ENCODE measurements around the gene KIT. TPM values are rescaled to one million over a fixed set of nuclear protein-coding genes. Genes with fewer than 3 reads are reported as not detected.

Gene KIT
- polyA plus RNA-seq, 1 experiment, result 3.3 TPM

- POLR2A ChIA-PET, result no interaction called here
- no peak overlapping the region for H3K4me3 ChIP-seq (ENCODE audit: low read depth, low read length)
- H3K27me3 ChIP-seq (ENCODE audit: control insufficient read depth, insufficient read depth, low read length), result no peaks in the 10 kb centered on the region
- no peaks in the 10 kb centered on the region for H3K36me3 ChIP-seq (ENCODE audit: control insufficient read depth, insufficient read depth, low read length)
- no peak for TF ChIP-seq CTCF (IDR thresholded peaks at IDR 0.05; ENCODE audit: insufficient read depth, low read depth, low read length)
- CTCF ChIA-PET, result interaction anchor here (0.6 to 2.1 kb wide), 4 partner anchors 10 to 191 kb away, joined by 3 to 7 read pairs (median 3); no protein-coding TSS in a partner anchor
- DNase-seq (ENCODE audit: low read depth), result no peak
These were observed 61.6 kb downstream of the KIT start for GRCh38 chr4:54719378-54719777.

- POLR2A ChIA-PET, result no interaction called here
These were observed 65.5 kb downstream of the KIT start for GRCh38 chr4:54723220-54723619.

GRCh38 chr4:54723820-54724219 lies 66.1 kb downstream of the KIT start:
- POLR2A ChIA-PET, result no interaction called here
- CTCF ChIA-PET, result no interaction called here
- Histone ChIP-seq H3K36me3 (ENCODE audit: control insufficient read depth, insufficient read depth, low read length) (no peaks in the 10 kb centered on the region), H3K4me3 (ENCODE audit: low read depth, low read length) (no peak overlapping the region), H3K27me3 (ENCODE audit: control insufficient read depth, insufficient read depth, low read length) (no peaks in the 10 kb centered on the region)
- TF ChIP-seq CTCF (IDR thresholded peaks at IDR 0.05; ENCODE audit: insufficient read depth, low read depth, low read length), result no peak
- no peak for DNase-seq (ENCODE audit: low read depth)

More at GRCh38 chr4:54723220-54723619, 65.5 kb downstream of the KIT start:
- CTCF ChIA-PET, result no interaction called here
- no peak for DNase-seq (ENCODE audit: low read depth)
- no peak overlapping the region for H3K4me3 ChIP-seq (ENCODE audit: low read depth, low read length)
- no peak for TF ChIP-seq CTCF (IDR thresholded peaks at IDR 0.05; ENCODE audit: insufficient read depth, low read depth, low read length)
- no peaks in the 10 kb centered on the region for H3K36me3 ChIP-seq (ENCODE audit: control insufficient read depth, insufficient read depth, low read length)
- no peaks in the 10 kb centered on the region for H3K27me3 ChIP-seq (ENCODE audit: control insufficient read depth, insufficient read depth, low read length)

- CTCF ChIA-PET, result interaction anchor here (1.1 kb wide), 1 partner anchor 284 kb away, joined by 3 read pairs; no protein-coding TSS in a partner anchor
- POLR2A ChIA-PET, result no interaction called here
These were observed 69.2 kb downstream of the KIT start for GRCh38 chr4:54726907-54727306.

GRCh38 chr4:54727346-54727745 lies 69.6 kb downstream of the KIT start:
- no peaks in the 10 kb centered on the region for H3K36me3 ChIP-seq (ENCODE audit: control insufficient read depth, insufficient read depth, low read length)
- CTCF ChIA-PET, result no interaction called here
- POLR2A ChIA-PET, result no interaction called here
- no peak for DNase-seq (ENCODE audit: low read depth)
- no peaks in the 10 kb centered on the region for H3K27me3 ChIP-seq (ENCODE audit: control insufficient read depth, insufficient read depth, low read length)
- no peak overlapping the region for H3K4me3 ChIP-seq (ENCODE audit: low read depth, low read length)
- TF ChIP-seq CTCF (IDR thresholded peaks at IDR 0.05; ENCODE audit: insufficient read depth, low read depth, low read length), result no peak

More at GRCh38 chr4:54726907-54727306, 69.2 kb downstream of the KIT start:
- Histone ChIP-seq H3K27me3 (ENCODE audit: control insufficient read depth, insufficient read depth, low read length) (no peaks in the 10 kb centered on the region), H3K4me3 (ENCODE audit: low read depth, low read length) (no peak overlapping the region), H3K36me3 (ENCODE audit: control insufficient read depth, insufficient read depth, low read length) (no peaks in the 10 kb centered on the region)
- no peak for TF ChIP-seq CTCF (IDR thresholded peaks at IDR 0.05; ENCODE audit: insufficient read depth, low read depth, low read length)
- no peak for DNase-seq (ENCODE audit: low read depth)
